ENCODE data around the gene SPDYE17. TPM values are rescaled to one million over a fixed set of nuclear protein-coding genes. Genes with fewer than 3 reads are reported as not detected.
"Not testable (repeated sequence)": the region's sequence is repeated elsewhere in the genome, so short reads cannot be mapped to it uniquely, and the experiment has no call there.

The SPDYE17 gene
- total and polyA plus RNA-seq, 2 donors (not counting 1 experiment from before 2014, with no cell fraction given), result not detected

- H3K4me3 ChIP-seq (ENCODE audit: control extremely low read depth in 1 of 5, extremely low read depth in 1 of 5, insufficient read depth in 1 of 5, low read depth in 2 of 5, low read length in 4 of 5); H3K4me2 ChIP-seq (replicated peaks; ENCODE audit: low read depth, low read length, poor library complexity, severe bottlenecking); DNase-seq; H3K79me2 ChIP-seq (ENCODE audit: control insufficient read depth, insufficient read depth, low read length); H3K4me1 Mint-ChIP-seq; H3K27ac Mint-ChIP-seq; H3K9ac ChIP-seq (ENCODE audit: low read length); H3K27ac ChIP-seq (ENCODE audit: low read length in 2 of 2); ATAC-seq (ENCODE audit: low read depth); H3K9me3 ChIP-seq (ENCODE audit: control extremely low read depth in 1 of 3, control insufficient read depth in 2 of 3, insufficient read depth in 1 of 3, low read length in 2 of 3); H3K9me3 Mint-ChIP-seq (ENCODE audit: insufficient read depth); POLR2A ChIA-PET; CTCF ChIA-PET; H3K4me3 Mint-ChIP-seq; H3K27me3 Mint-ChIP-seq; H4K20me1 ChIP-seq (ENCODE audit: control insufficient read depth, insufficient read depth, low read length, poor library complexity, severe bottlenecking); H3K36me3 ChIP-seq (replicated peaks in 1 of 2; ENCODE audit: control extremely low read depth in 1 of 2, control insufficient read depth in 1 of 2, extremely low read depth in 1 of 2, insufficient read depth in 2 of 2, low read length in 1 of 2); H3K27me3 ChIP-seq (replicated peaks in 1 of 4; ENCODE audit: control extremely low read depth in 1 of 4, control insufficient read depth in 3 of 4, insufficient read depth in 4 of 4, low read length in 3 of 4); H3K4me1 ChIP-seq (ENCODE audit: control insufficient read depth in 2 of 2, insufficient read depth in 2 of 2, low read length in 2 of 2); H2AFZ ChIP-seq (ENCODE audit: insufficient read depth, low read depth, low read length, poor library complexity, severe bottlenecking); intact Hi-C loops (cut with micrococcal nuclease): not testable (repeated sequence)
- no CpG with 5 or more reads among the region's 10 CpGs for WGBS (ENCODE audit: insufficient coverage)
Observed at GRCh38 chr7:76982501-76982900, 49.7 kb downstream of the SPDYE17 start.

GRCh38 chr7:76981187-76981970 lies 50.8 kb downstream of the SPDYE17 start:
- WGBS (ENCODE audit: insufficient coverage), result 90% methylated on average over 4 of the region's 26 CpGs
- H3K27ac Mint-ChIP-seq; H2AFZ ChIP-seq (ENCODE audit: insufficient read depth, low read depth, low read length, poor library complexity, severe bottlenecking); H3K4me2 ChIP-seq (replicated peaks; ENCODE audit: low read depth, low read length, poor library complexity, severe bottlenecking); intact Hi-C loops (cut with micrococcal nuclease); H3K4me3 Mint-ChIP-seq; H3K79me2 ChIP-seq (ENCODE audit: control insufficient read depth, insufficient read depth, low read length); H4K20me1 ChIP-seq (ENCODE audit: control insufficient read depth, insufficient read depth, low read length, poor library complexity, severe bottlenecking); POLR2A ChIA-PET; DNase-seq; H3K4me1 ChIP-seq (ENCODE audit: control insufficient read depth in 2 of 2, insufficient read depth in 2 of 2, low read length in 2 of 2); H3K27me3 ChIP-seq (replicated peaks in 1 of 4; ENCODE audit: control extremely low read depth in 1 of 4, control insufficient read depth in 3 of 4, insufficient read depth in 4 of 4, low read length in 3 of 4); H3K27ac ChIP-seq (ENCODE audit: low read length in 2 of 2); CTCF ChIA-PET; H3K4me1 Mint-ChIP-seq; H3K9me3 Mint-ChIP-seq (ENCODE audit: insufficient read depth); H3K9me3 ChIP-seq (ENCODE audit: control extremely low read depth in 1 of 3, control insufficient read depth in 2 of 3, insufficient read depth in 1 of 3, low read length in 2 of 3); H3K9ac ChIP-seq (ENCODE audit: low read length); ATAC-seq (ENCODE audit: low read depth); H3K27me3 Mint-ChIP-seq; H3K36me3 ChIP-seq (replicated peaks in 1 of 2; ENCODE audit: control extremely low read depth in 1 of 2, control insufficient read depth in 1 of 2, extremely low read depth in 1 of 2, insufficient read depth in 2 of 2, low read length in 1 of 2); H3K4me3 ChIP-seq (ENCODE audit: control extremely low read depth in 1 of 5, extremely low read depth in 1 of 5, insufficient read depth in 1 of 5, low read depth in 2 of 5, low read length in 4 of 5): not testable (repeated sequence)

GRCh38 chr7:76980576-76980975 lies 51.6 kb downstream of the SPDYE17 start:
- H3K4me2 ChIP-seq (replicated peaks; ENCODE audit: low read depth, low read length, poor library complexity, severe bottlenecking); H3K27me3 Mint-ChIP-seq; H3K9me3 ChIP-seq (ENCODE audit: control extremely low read depth in 1 of 3, control insufficient read depth in 2 of 3, insufficient read depth in 1 of 3, low read length in 2 of 3); CTCF ChIA-PET; intact Hi-C loops (cut with micrococcal nuclease); H3K79me2 ChIP-seq (ENCODE audit: control insufficient read depth, insufficient read depth, low read length); H3K4me1 Mint-ChIP-seq; H3K4me1 ChIP-seq (ENCODE audit: control insufficient read depth in 2 of 2, insufficient read depth in 2 of 2, low read length in 2 of 2); DNase-seq; ATAC-seq (ENCODE audit: low read depth); H3K27me3 ChIP-seq (replicated peaks in 1 of 4; ENCODE audit: control extremely low read depth in 1 of 4, control insufficient read depth in 3 of 4, insufficient read depth in 4 of 4, low read length in 3 of 4); H3K9ac ChIP-seq (ENCODE audit: low read length); H3K36me3 ChIP-seq (replicated peaks in 1 of 2; ENCODE audit: control extremely low read depth in 1 of 2, control insufficient read depth in 1 of 2, extremely low read depth in 1 of 2, insufficient read depth in 2 of 2, low read length in 1 of 2); H2AFZ ChIP-seq (ENCODE audit: insufficient read depth, low read depth, low read length, poor library complexity, severe bottlenecking); H3K9me3 Mint-ChIP-seq (ENCODE audit: insufficient read depth); POLR2A ChIA-PET; H4K20me1 ChIP-seq (ENCODE audit: control insufficient read depth, insufficient read depth, low read length, poor library complexity, severe bottlenecking); H3K27ac ChIP-seq (ENCODE audit: low read length in 2 of 2); H3K4me3 ChIP-seq (ENCODE audit: control extremely low read depth in 1 of 5, extremely low read depth in 1 of 5, insufficient read depth in 1 of 5, low read depth in 2 of 5, low read length in 4 of 5); H3K27ac Mint-ChIP-seq; H3K4me3 Mint-ChIP-seq: not testable (repeated sequence)
- WGBS (ENCODE audit: insufficient coverage), result 95% methylated on average over 21 of the region's 21 CpGs

GRCh38 chr7:76977761-76978367 lies 54.3 kb downstream of the SPDYE17 start:
- H2AFZ ChIP-seq (ENCODE audit: insufficient read depth, low read depth, low read length, poor library complexity, severe bottlenecking); POLR2A ChIA-PET; H3K27me3 Mint-ChIP-seq; H3K9ac ChIP-seq (ENCODE audit: low read length); intact Hi-C loops (cut with micrococcal nuclease); H4K20me1 ChIP-seq (ENCODE audit: control insufficient read depth, insufficient read depth, low read length, poor library complexity, severe bottlenecking); DNase-seq; ATAC-seq (ENCODE audit: low read depth); H3K4me2 ChIP-seq (replicated peaks; ENCODE audit: low read depth, low read length, poor library complexity, severe bottlenecking); H3K4me3 ChIP-seq (ENCODE audit: control extremely low read depth in 1 of 5, extremely low read depth in 1 of 5, insufficient read depth in 1 of 5, low read depth in 2 of 5, low read length in 4 of 5); H3K4me1 Mint-ChIP-seq; H3K9me3 Mint-ChIP-seq (ENCODE audit: insufficient read depth); CTCF ChIA-PET; H3K36me3 ChIP-seq (replicated peaks in 1 of 2; ENCODE audit: control extremely low read depth in 1 of 2, control insufficient read depth in 1 of 2, extremely low read depth in 1 of 2, insufficient read depth in 2 of 2, low read length in 1 of 2); H3K27ac Mint-ChIP-seq; H3K9me3 ChIP-seq (ENCODE audit: control extremely low read depth in 1 of 3, control insufficient read depth in 2 of 3, insufficient read depth in 1 of 3, low read length in 2 of 3); H3K27me3 ChIP-seq (replicated peaks in 1 of 4; ENCODE audit: control extremely low read depth in 1 of 4, control insufficient read depth in 3 of 4, insufficient read depth in 4 of 4, low read length in 3 of 4); H3K4me1 ChIP-seq (ENCODE audit: control insufficient read depth in 2 of 2, insufficient read depth in 2 of 2, low read length in 2 of 2); H3K4me3 Mint-ChIP-seq; H3K27ac ChIP-seq (ENCODE audit: low read length in 2 of 2); H3K79me2 ChIP-seq (ENCODE audit: control insufficient read depth, insufficient read depth, low read length): not testable (repeated sequence)
- no CpG with 5 or more reads among the region's 13 CpGs for WGBS (ENCODE audit: insufficient coverage)

All from B cell (primary cell).